ENCODE results near the gene CREB3L4. TPM values are rescaled to one million over a fixed set of nuclear protein-coding genes. Genes with fewer than 3 reads are reported as not detected.

The CREB3L4 gene
- total and polyA plus RNA-seq, 2 of the 13 experiments (the other 11 are each of a cell fraction or from before 2014, with no cell fraction given), result 9.9 to 18.7 TPM

GRCh38 chr1:153977250-153978240 is 9.8 kb downstream of the CREB3L4 start, which contains the start of gene JTB (continued):
- peak; percentile 77; the same call in 1 of the 2 replicates for TF ChIP-seq ZNF619 (CRISPR knock-in tag; IDR thresholded peaks at IDR 0.05)
- TF ChIP-seq MED8 (CRISPR knock-in tag; IDR thresholded peaks at IDR 0.05; ENCODE audit: insufficient replicate concordance), result no peak
- peak; percentile 61; the same call in 1 of the 2 replicates for TF ChIP-seq SP2 (CRISPR knock-in tag; IDR thresholded peaks at IDR 0.05)
- no peak for TF ChIP-seq NR2F1 (CRISPR knock-in tag; IDR thresholded peaks at IDR 0.05)
- TF ChIP-seq FOXJ3 (CRISPR knock-in tag; IDR thresholded peaks at IDR 0.05; ENCODE audit: borderline replicate concordance), result no peak
- TF ChIP-seq KLF6 (CRISPR knock-in tag; IDR thresholded peaks at IDR 0.05), result peak; percentile 36; the same call in 1 of the 2 replicates
- TF ChIP-seq HMGA1 (CRISPR knock-in tag; conservative IDR thresholded peaks at IDR 0.05), result 0 out of 2 replicates have a peak, but pooled peaks have one; percentile 91
- TF ChIP-seq ATF6 (CRISPR knock-in tag; conservative IDR thresholded peaks at IDR 0.05), result no peak
- TF ChIP-seq WIZ (CRISPR knock-in tag; IDR thresholded peaks at IDR 0.05), result no peak
- TF ChIP-seq ZNF34 (CRISPR knock-in tag; IDR thresholded peaks at IDR 0.05; ENCODE audit: borderline replicate concordance), result no peak
- TF ChIP-seq GABPB1 (CRISPR knock-in tag; IDR thresholded peaks at IDR 0.05), result peak; percentile 86
- TF ChIP-seq, protein P1, sequence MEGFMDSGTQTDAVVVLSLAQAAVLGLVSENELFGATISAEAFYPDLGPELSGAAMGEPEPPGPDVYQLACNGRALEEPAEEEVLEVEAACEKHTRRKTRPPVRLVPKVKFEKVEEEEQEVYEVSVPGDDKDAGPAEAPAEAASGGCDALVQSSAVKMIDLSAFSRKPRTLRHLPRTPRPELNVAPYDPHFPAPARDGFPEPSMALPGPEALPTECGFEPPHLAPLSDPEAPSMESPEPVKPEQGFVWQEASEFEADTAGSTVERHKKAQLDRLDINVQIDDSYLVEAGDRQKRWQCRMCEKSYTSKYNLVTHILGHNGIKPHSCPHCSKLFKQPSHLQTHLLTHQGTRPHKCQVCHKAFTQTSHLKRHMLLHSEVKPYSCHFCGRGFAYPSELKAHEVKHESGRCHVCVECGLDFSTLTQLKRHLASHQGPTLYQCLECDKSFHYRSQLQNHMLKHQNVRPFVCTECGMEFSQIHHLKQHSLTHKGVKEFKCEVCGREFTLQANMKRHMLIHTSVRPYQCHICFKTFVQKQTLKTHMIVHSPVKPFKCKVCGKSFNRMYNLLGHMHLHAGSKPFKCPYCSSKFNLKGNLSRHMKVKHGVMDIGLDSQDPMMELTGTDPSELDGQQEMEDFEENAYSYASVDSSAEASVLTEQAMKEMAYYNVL (CRISPR knock-in tag; IDR thresholded peaks at IDR 0.05; ENCODE audit: borderline replicate concordance), result 0 out of 2 replicates have a peak, but pooled peaks have one; percentile 60
- peak; percentile 65 for TF ChIP-seq ZNF614 (CRISPR knock-in tag; IDR thresholded peaks at IDR 0.05; ENCODE audit: borderline replicate concordance)
- no peak for TF ChIP-seq USF2 (IDR thresholded peaks at IDR 0.05; ENCODE audit: low read depth, low read length)
- no peak for TF ChIP-seq USF2 (CRISPR knock-in tag; IDR thresholded peaks at IDR 0.05; ENCODE audit: borderline replicate concordance)
- no peak for TF ChIP-seq RFX5 (IDR thresholded peaks at IDR 0.05; ENCODE audit: low read depth, low read length)
- TF ChIP-seq ZNF101 (CRISPR knock-in tag; IDR thresholded peaks at IDR 0.05; ENCODE audit: borderline replicate concordance, low read depth), result 0 out of 2 replicates have a peak, but pooled peaks have one; percentile 26
- 0 out of 2 replicates have a peak, but pooled peaks have one; percentile 56 for TF ChIP-seq MZF1 (CRISPR knock-in tag; IDR thresholded peaks at IDR 0.05; ENCODE audit: borderline replicate concordance)
- TF ChIP-seq SIN3B (IDR thresholded peaks at IDR 0.05; ENCODE audit: low read length), result no peak
- TF ChIP-seq HNRNPK (IDR thresholded peaks at IDR 0.05; ENCODE audit: low read depth, low read length, poor library complexity, severe bottlenecking), result no peak
- TF ChIP-seq, protein P2, sequence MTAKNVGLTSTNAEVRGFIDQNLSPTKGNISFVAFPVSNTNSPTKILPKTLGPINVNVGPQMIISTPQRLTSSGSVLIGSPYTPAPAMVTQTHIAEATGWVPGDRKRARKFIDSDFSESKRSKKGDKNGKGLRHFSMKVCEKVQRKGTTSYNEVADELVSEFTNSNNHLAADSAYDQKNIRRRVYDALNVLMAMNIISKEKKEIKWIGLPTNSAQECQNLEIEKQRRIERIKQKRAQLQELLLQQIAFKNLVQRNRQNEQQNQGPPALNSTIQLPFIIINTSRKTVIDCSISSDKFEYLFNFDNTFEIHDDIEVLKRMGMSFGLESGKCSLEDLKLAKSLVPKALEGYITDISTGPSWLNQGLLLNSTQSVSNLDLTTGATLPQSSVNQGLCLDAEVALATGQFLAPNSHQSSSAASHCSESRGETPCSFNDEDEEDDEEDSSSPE (CRISPR knock-in tag; IDR thresholded peaks at IDR 0.05), result peak; percentile 80; the same call in 1 of the 2 replicates

Measured in HepG2 (cell line).